Right forelimb (tissue), 1 donor: ENCODE measurements around the gene FES.
"Not testable (repeated sequence)": the region's sequence is repeated elsewhere in the genome, so short reads cannot be mapped to it uniquely, and the experiment has no call there.

Source experiments
- DNase-seq: peaks from one replicate; pipeline ENCODE4 v3.0.0-alpha.2; 2018

Gene FES

DNA sequence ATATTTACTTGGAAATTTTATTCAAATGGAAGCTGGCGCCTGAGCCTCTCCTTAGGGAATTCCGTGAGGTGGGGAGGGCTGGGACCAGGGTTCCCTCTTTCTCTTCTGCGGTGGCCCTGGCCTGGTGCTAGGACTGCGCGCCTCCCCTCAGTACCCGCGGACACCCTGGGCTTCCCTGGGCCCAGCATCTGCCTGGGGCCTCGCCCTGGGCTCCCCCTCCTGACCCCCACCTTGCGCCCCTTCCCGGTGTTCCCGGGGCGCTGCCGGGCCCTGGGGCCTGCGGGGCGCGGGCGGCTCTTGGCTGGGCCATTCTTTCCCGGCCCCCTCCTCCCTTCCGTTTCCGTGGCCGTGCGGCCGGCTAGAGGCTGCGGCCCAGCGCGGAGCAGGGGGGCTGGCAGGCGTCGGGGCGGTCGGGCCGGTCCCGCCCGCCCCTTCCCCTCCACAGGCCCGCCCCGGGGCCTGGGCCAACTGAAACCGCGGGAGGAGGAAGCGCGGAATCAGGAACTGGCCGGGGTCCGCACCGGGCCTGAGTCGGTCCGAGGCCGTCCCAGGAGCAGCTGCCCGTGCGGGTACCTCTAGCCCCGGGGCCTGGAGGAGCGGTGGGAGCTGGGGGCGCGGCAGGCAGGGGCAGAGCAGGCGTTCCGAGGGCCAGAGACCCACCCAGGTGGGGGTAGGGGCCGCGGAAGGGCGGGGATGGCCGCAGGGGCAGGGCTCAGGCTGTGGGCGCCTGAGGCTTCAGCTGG is at the start of gene FES:
TSS of gene FES (plus strand) at position 529 of the 743 bp plus-strand sequence. CDS start 542 bp downstream, outside the sequence.
- peak; percentile 85 for DNase-seq

DNA sequence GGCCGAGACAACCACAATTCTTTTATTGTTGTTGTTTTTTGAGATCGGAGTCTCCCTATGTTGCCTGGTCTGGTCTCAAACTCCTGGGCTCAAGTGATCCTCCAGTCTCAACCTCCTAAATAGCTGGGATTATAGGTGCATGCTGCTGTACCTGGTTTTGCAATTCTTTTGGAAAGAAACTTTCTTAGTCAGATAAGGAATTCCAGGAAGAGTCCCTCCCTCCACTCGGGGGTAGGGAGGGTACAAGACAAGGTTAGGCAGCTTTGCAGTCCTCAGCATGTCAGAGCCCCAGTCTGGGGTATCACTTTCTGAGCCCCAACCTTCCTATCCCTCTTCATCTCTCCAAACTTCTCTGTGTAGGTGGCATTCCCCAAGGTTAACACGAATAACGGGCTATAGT is 49.7 kb upstream of the FES start:
- DNase-seq = no peak

DNA sequence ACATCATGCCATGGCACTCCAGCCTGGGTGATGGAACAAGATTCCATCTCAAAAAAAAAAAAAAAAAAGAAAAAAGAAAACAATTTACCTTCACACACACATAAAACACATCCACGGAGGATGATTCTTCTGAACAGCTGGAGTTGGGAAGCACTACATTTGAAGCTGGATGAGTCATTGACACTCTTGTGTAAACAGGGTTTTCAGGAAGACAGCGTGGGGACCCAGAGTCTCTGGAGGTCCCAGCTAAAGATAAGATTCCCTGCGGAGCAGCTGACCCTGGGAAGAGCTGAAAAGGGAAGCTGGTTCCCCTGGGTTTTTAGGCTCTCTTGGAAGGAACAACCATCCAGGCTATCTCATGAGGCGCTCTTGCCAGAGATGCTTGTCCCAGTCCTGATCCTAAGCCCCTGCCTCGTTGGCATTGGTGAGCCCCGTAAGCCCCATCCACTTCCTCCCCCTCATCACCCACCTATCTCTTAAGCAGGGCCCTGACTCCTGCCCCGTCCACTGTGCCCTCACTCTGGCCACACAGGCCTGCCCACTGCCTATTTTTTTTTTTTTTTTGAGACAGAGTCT is 47.9 kb upstream of the FES start:
- DNase-seq = no peak

DNA sequence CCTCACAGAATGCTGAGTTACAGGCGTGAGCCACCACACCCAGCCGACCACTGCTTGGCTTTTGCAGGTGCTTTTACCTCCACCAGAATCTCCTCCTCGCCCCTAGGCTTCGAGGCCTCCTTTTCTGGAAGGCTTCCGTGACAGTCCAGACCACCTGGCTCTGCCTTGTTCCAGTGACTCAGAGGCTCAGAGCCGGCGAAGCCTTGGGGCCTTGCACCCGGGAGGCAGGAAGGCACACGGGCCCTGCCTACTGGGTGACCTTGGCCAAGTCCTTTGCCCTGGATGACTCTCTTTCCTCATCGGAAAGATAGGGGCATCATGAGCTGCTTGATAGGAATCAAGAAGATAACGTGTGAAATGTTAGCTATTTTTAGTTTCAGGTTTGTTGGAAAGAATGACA is 47.2 kb upstream of the FES start:
- DNase-seq = no peak

DNA sequence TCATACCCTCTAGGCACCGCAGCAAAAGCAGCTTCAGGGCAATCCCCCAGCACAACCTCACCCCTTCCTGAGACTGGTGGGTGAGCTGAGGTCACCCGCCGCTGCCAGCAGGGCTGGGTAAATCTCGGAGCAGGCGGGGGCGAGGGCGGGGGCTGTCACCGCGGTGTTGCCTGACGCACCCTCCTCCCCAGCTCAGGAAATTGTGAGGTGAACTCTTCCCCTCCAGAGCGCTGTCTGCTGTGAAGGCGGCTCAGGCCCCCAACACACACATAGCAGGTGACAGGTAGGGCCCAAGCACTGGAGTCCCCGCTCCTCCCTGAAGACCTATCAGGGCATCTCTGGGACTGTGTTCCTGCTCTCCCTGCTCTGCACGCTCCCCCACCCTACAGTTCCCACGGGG is 46.2 kb upstream of the FES start:
- DNase-seq = no peak

DNA sequence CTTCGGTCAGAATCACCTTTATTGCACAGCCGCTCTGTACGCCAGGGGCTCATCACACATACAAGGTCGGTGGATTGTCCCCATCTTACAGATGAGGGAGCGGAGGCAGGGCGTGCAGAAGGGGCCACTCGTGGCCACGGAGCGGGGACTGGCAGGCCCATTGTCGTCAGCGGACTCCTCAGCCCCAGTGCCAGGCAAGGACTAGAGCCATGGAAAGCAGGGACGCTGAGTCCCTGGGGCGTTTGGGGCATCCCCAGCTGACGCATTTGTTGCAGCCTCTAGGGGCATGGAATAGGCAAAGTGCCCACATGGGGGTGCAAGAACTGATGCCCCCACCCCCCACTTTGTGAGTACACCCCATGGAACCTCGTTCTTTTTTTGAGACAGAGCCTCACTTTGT is 45.8 kb upstream of the FES start:
- no peak for DNase-seq

DNA sequence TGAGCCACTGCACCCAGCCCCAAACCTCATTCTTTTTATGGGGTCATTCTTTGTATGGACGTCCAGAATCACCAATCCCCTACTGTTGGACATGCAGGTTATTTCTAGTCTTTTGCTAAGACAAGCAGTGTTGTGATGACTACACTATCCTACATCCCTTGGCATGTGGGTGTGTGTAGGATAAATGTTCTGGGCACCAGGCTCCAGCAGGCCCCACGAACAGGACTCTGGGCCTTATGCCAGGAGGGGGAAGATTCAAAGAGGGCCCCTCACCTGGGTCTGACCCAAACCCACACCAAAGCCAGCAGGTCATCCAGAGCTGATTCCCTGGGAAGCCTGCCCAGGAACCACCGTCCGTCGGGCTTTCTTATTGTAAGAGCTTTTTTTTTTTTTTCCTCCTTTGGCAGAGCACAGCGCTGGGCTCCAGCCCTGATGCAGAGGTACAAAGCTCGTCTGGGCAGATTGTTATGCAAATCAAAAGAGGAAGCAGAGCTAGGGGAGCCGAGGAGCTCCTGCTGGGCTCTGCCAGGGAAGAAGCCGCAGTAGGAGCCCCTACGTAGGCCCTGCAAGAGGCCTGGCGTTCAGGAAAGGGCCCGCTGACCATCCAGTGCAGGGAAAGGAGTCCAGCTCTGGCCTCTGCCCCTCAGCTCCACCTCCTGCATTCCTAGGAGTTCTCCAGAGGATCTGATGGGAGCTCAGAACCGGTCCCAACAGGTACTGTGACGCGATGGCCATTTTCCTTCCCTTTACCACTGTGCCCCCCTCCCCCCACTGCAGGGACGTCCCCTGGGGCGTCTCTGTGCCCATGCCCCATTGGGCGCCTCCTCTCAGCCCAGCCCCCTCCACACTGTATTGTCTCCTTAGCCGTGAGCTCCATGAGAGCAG is 44.9 kb upstream of the FES start:
- DNase-seq = no peak

DNA sequence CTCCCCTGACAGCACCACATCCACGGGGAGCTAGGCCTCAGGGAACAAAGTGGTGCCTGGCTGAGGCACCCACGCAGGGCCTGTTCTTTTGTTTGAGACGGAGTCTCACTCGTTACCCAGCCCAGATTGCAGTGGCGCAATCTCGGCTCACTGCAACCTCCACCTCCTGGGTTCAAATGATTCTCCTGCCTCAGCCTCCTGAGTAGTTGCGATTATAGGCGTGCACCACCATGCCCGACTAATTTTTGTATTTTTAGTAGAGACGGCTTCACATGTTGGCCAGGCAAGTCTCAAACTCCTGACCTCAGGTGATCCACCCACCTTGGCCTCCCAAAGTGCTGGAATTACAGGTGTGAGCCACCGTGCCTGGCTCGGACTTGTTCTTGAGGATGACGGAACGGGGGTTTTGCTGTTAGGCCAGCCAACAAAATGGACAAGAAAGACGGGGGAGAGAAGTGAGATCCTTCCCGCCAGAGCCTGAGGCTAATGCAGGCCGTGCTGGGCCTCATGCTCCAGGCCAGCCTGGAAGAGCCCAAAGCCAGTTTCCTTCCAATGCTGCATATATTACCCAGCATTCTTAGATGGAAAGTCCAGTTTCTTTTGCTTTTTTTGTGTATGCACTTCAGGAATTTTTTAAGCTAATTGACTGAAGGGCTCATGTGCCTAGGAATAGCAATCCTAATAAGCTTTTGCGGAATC is 44.0 kb upstream of the FES start:
- no peak for DNase-seq

DNA sequence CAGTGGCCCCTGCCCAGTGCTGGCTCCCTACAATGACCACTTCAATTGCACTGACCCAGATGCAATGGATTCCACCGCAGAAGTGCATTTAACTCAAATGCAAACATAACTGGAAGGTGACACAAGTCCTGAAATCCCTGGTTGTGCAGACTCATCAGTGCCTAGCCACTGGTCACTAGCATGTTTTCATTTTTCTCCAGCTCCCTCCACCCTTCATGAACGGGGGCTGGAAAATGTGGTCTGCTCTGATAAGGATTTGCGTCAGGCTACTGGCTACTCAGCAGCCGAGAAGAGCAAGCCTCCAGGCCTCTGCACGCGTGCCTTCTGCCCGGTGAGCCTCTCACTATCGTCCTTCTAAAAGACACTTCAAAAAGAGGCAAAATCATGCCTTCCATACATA is 43.4 kb upstream of the FES start:
- DNase-seq = no peak

DNA sequence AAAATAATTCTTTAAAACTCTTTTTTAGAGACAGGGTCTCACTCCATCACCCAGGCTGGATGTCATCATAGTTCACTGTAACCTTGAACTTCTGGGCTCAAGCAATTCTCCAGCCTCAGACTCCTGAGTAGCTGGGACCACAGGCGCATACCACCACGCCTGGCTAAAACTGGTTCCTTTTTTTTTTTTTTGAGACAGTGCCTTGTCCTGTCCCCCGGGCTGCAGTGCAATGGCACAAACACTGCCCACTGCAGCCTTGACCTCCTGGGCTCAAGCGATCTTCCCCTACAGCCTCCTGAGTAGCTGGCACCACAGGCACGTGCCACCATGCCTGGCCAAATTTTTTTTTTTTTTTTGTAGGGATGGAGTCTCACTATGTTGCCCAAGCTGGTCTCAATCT is 39.6 kb upstream of the FES start:
- DNase-seq = no peak

DNA sequence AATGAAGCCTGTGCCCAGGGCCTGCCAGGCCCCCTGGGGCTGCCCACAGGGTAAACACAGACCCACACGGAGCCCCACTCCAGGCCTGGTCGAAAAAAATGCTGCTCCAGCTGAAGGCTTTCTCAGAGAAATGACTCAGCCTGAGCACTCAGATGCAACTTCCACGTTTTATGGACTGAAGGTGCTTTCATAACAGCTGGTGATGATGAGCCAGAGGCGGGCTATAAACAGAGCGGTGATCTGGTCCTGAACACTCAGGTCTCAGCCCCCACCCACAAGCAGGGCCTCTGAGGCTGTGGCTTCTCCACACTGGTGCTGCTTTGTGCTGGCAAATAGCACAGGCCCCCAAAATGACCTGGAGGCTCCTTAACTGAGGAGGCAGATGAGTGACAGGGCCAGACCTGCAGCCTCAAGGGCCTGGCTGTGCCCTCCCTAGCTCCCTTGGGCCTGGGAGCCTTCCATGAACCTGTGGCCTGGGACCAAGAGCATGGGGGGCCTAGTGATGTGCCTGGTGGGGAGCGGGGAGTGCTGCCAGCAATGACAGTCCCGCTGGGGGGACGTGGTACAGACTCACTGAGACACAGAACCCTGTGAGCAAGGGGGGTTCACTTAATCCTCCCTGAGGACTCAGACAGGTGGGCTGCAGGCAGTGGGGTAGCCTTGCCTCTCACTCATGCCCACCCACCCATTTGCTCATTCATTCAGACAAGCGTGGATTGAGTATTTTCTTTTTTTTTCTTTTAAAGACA is 38.9 kb upstream of the FES start:
- no peak for DNase-seq

DNA sequence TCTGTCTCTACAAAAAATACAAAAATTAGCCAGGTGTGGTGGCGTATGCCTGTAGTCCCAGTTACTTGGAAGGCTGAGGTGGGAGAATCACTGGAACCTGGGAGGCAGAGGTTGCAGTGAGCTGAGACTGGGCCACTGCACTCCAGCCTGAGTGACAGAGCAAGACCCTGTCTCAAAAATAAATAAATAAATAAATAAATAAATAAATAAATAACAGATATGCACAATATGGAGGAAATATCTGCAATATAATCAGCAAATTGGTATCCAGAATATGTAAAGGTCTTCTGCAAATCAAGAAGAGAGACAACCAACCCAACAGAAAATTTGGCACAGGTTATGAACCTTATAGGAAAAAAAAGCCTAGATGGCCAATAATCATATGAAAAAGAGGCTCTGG is 34.9 kb upstream of the FES start:
- not testable (repeated sequence) for DNase-seq

DNA sequence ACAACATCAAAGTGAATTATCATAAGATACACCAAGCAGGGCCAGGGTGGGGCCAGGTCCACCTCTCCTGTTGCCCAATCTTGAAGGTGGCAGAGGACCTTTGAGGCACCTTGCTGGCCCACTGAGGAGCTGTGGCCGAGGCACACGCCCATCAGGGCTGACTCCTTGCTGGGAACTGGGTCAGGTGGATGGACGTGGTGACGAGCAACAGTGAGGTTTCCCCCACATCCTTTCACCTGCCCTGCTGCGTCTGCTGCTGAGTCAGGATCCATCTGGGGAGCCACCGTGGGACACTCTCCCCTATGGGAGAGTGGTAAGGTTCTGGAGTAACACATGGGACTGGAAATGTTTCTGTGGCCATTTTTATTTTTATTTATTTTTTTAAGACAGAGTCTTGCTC is 33.2 kb upstream of the FES start:
- DNase-seq = no peak

DNA sequence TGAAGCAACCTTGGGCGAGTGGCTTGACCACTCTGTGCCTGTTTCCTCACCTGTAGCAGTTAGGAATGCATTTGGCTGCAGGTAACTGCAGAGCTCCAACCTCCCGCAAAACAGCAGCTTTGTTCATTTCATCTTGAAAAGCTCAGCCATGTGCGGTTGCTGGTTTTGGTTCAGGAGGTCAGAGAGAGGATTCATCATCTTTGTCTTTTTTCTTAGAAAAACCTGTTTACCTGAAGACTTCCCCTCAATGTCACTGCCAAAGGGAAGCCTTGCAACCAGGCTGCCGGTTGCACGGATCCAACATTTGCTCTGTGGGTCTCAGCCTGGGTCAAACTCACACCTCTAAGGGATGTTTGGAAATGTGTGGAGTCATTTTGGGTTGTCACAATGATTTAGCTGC is 32.4 kb upstream of the FES start:
- no peak for DNase-seq

DNA sequence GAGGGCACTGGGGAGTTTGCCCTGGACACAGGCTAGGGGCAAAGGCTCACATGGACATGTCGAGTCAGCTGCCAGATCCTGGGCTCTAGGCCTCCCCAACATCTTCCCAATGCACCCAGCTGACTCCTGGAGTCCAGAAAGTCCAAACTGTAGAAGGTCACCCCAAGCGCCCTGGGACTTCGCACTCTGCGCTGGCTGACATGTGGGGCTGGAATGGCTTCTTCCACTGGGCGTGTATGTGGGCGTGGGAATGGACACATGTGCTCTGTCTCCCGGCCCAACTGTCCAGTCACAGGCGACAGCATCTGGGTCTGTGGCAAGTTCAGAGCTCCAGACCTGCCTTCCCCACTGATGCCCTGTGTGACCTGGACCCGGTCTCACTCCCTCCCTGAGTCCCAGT is 29.2 kb upstream of the FES start:
- no peak for DNase-seq

DNA sequence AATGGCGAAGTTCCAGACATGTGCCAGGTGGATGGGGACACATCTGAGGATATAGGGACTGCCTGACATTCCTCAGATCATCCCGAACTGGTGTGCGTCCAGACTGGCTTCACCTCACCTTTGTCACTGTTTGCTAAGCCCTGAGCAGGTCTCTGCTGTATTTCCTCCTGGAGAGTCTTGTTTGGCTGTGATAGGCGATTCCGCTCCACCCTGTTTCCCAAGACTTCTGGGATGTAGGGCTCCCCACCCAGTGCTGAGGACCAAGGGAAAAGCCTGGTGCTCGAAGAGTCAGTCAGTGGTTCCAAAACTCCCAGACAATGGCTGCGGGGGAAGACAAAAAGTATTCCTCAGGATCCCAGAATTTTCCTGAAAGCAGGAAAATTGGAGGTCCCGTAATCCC is 27.0 kb upstream of the FES start:
- DNase-seq = no peak

DNA sequence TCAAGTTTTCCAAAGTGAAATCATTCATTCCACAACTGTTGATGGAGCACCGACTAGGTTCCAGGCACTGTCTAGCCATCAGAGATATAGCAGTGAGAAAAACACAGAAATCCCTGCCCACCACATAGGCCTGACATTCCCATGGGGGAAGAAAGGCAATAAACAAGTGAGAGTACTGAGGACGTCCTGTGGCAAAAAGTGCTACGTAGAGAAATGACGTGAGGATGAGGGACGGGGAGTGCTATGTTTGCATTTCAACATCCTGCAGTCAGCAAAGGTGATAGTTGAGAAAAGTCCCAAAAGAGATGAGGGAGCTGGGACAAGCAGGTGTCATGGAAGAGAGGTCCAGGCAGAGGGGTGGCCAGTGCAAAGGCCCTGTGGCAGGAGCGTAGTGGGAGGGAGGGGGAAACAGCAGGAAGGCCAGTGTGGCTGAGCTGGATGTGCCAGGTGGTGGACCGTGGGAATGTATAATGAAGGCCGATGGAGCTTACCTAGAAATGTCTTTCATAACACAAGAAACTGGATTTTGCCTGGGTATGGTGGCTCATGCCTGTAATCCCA is 26.3 kb upstream of the FES start:
- DNase-seq = no peak

DNA sequence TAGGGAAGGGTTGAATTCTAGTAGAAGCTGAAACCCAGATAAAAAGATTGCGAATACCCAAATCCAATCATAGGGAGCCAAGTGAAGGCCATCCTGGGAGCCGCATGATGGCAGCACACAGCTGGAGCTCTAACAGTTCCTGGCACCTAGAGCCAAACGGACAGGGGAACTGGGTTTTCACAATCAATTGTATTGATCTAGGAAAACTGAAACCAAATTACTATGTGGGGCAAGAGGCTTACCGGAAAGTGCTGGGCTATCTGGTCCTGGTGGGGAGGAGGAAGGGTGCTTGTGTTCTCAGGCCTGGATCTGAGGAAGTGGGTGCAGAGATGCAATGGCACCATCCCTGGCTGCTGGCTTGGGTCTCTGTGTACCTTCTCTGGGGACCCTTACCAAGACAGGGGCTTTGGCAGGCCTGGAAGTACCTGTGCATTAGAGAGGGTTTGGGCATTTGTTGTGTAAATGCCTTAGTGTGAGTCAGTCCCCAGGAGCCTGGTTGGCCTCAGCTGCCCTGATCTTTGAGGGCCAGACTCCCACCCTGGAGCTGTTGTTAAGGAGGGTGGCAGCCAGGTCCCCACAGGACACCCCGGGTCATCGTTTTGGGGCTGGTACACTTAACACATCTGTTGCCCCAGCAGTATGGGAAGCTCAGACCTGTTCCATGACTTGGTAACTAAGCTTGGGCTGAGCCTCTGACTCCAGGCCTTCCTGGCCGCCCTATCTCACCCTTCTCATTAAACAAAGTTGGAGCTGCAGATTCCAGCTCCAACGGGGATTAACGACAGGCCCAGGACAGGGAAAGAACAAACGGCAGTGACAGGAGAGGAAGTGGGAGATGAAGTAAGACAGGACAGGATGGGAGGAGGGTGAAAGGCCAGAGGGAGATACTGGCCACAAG is 24.8 kb upstream of the FES start:
- DNase-seq = no peak

DNA sequence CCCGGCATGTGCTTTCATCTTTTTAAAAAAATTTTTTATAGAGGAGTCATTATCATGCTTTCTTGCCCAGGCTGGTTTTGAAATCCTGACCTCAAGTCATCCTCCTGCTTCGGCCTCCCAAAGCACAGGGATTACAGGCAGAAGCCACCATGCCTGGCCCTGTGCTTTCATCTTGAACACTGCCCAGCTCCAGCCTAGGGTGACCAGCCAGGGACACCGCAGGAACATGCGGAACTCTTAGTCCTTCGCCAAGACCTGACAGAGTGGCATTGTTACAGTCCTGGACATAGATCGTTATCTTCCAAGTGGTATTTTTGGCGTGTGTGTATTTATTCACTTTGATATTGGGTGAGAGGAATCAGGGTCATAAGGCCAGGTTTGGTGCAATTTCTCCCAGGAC is 23.9 kb upstream of the FES start:
- no peak for DNase-seq

DNA sequence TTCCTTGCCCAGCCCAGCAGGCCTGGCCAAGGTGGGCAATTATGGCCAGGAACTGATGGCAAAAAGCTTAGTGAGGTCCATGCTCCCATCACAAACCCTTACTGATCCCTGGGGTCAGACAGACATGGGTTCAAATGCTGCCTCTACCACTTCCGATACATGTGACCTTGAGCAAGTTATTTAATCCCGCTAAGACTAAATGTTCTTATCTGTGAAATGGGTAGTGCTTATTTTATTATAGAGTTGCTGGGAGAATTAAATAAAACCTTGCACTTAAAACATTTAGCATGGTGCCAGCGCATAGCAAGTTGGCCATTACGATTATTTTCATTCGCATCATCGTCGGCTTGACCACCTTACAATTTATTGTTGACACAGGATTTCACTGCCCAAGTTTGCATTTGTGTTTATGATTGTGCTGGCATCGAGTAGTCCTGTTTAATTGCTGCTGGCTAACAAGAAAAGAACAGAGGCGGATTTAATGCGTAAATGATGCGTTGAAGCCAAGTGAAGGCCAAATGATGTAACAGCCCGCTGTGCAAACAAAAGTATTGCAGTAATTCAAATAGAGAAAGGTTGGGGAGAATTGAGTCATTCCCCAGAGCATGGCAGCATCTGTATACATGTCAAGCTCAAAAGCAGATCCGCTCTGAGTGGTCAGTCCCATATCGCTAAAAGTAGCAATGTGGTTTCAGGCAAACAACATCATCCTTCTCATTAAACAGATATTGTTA is 23.2 kb upstream of the FES start:
- no peak for DNase-seq
